IMR-90 (cell line): ENCODE results near the gene NPDC1.

Source experiments
- BHLHE40 ChIP-seq: fragments of 150-350 bp; IDR thresholded peaks from 2 replicates; pipeline ENCODE4 v1.6.1; 2016; ENCODE audit warnings: mild to moderate bottlenecking, low read depth, low read length
- CEBPB ChIP-seq: IDR thresholded peaks from 2 replicates; pipeline ENCODE4 v1.6.1; 2012; ENCODE audit warnings: low read depth, low read length, improper control_type of control experiment
- FOS ChIP-seq: fragments of 150-350 bp; IDR thresholded peaks from 2 replicates; pipeline ENCODE4 v1.6.1; 2016; ENCODE audit warnings: low read depth, low read length
- MAFK ChIP-seq: IDR thresholded peaks from 2 replicates; pipeline ENCODE4 v1.6.1; 2012; ENCODE audit warnings: low read depth, low read length, improper control_type of control experiment
- MAZ ChIP-seq: IDR thresholded peaks from 2 replicates; pipeline ENCODE4 v1.6.1; 2012; ENCODE audit warnings: low read depth, mild to moderate bottlenecking, low read length, improper control_type of control experiment, moderate library complexity, borderline replicate concordance
- POLR2A ChIP-seq: IDR thresholded peaks from 2 replicates; pipeline ENCODE4 v1.6.1; 2012; ENCODE audit warnings: mild to moderate bottlenecking, low read depth, low read length
- RAD21 ChIP-seq: IDR thresholded peaks from 2 replicates; pipeline ENCODE4 v1.6.1; 2012; ENCODE audit warnings: low read length, improper control_type of control experiment
- RCOR1 ChIP-seq: IDR thresholded peaks from 2 replicates; pipeline ENCODE4 v1.6.1; 2012; ENCODE audit warnings: mild to moderate bottlenecking, low read length, improper control_type of control experiment; ENCODE audit not compliant: insufficient replicate concordance
- RFX5 ChIP-seq: IDR thresholded peaks from 2 replicates; pipeline ENCODE4 v1.8.0; 2012; ENCODE audit warnings: low read depth, mild to moderate bottlenecking, low read length, moderate library complexity
- SMC3 ChIP-seq: fragments of 150-350 bp; IDR thresholded peaks from 2 replicates; pipeline ENCODE4 v1.6.1; 2016; ENCODE audit warnings: low read depth, mild to moderate bottlenecking, antibody characterized with exemption, low read length, moderate library complexity
- TF ChIP-seq, protein P1 (sequence below): conservative IDR thresholded peaks from 2 replicates; pipeline ENCODE4 v1.5.1; 2012; ENCODE audit warnings: mild to moderate bottlenecking, low read depth, low read length, improper control_type of control experiment
- TF ChIP-seq, protein P2 (sequence below): fragments of 150-350 bp; IDR thresholded peaks from 2 replicates; pipeline ENCODE4 v1.6.1; 2017; ENCODE audit warnings: mild to moderate bottlenecking, antibody characterized with exemption, low read length, low read depth

DNA sequence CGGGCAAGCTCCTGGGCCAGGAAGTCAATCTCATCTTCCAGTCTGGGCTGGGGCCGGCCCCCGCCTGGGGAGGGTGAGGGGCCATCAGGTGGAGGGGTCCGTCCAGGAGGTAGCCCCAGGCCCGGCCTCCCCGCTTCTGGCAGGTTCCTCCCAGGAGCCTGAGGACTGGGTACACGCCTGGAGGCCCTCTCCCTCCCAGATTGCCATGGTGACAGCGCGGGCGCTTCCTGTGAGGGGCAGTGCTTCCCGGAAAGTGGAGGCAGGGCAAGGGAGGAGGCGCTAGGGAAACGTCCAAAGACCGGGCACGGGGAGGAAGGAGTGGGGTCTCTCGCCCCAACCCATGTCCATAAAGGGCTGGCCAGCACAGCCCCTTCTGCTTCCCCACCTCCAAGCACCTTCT, 4.9 kb downstream of the NPDC1 start:
- TF ChIP-seq MAFK (no peak), FOS (no peak), SMC3 (no peak), RAD21 (no peak), POLR2A (no peak), BHLHE40 (no peak), RFX5 (no peak), RCOR1 (no peak), CEBPB (no peak), MAZ (no peak)
- TF ChIP-seq, protein P1, sequence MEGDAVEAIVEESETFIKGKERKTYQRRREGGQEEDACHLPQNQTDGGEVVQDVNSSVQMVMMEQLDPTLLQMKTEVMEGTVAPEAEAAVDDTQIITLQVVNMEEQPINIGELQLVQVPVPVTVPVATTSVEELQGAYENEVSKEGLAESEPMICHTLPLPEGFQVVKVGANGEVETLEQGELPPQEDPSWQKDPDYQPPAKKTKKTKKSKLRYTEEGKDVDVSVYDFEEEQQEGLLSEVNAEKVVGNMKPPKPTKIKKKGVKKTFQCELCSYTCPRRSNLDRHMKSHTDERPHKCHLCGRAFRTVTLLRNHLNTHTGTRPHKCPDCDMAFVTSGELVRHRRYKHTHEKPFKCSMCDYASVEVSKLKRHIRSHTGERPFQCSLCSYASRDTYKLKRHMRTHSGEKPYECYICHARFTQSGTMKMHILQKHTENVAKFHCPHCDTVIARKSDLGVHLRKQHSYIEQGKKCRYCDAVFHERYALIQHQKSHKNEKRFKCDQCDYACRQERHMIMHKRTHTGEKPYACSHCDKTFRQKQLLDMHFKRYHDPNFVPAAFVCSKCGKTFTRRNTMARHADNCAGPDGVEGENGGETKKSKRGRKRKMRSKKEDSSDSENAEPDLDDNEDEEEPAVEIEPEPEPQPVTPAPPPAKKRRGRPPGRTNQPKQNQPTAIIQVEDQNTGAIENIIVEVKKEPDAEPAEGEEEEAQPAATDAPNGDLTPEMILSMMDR, result no peak
- TF ChIP-seq, protein P2, sequence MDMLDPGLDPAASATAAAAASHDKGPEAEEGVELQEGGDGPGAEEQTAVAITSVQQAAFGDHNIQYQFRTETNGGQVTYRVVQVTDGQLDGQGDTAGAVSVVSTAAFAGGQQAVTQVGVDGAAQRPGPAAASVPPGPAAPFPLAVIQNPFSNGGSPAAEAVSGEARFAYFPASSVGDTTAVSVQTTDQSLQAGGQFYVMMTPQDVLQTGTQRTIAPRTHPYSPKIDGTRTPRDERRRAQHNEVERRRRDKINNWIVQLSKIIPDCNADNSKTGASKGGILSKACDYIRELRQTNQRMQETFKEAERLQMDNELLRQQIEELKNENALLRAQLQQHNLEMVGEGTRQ, result no peak
